Hepatocyte (in vitro differentiated cells): ENCODE results near the gene GOLGA6L9.
"Not testable (repeated sequence)": the region's sequence is repeated elsewhere in the genome, so short reads cannot be mapped to it uniquely, and the experiment has no call there.

Experiments used
- CTCF ChIP-seq: fragments of 200-600 bp; sonication (generic); IDR thresholded peaks from 2 replicates; pipeline ENCODE4 v1.5.1; 2016; ENCODE audit warnings: antibody characterized with exemption, mild to moderate bottlenecking; ENCODE audit not compliant: poor library complexity
- EZH2 ChIP-seq: fragments of 200-600 bp; sonication (generic); IDR thresholded peaks from 2 replicates; pipeline ENCODE4 v1.6.1; 2016; ENCODE audit warnings: antibody characterized with exemption, mild to moderate bottlenecking, borderline replicate concordance

GRCh38 chr15:82472269-82472982 is 42.8 kb downstream of the GOLGA6L9 start:
- not testable (repeated sequence) for TF ChIP-seq CTCF, EZH2
